WI38 (cell line): ENCODE measurements around the gene HPGD.

ENCODE experiments used
- H3K4me3 ChIP-seq: 2 replicates; pipeline ENCODE4 v1.5.1; 2011; ENCODE audit warnings: low read depth, mild to moderate bottlenecking, control low read depth, low read length
- CTCF ChIP-seq: IDR thresholded peaks from 2 replicates; pipeline ENCODE4 v1.5.1; 2012; ENCODE audit warnings: low read depth, mild to moderate bottlenecking, control low read depth, low read length

HPGD gene

GRCh38 chr4:174479140-174479539 lies 43.1 kb downstream of the HPGD start:
- no peak for TF ChIP-seq CTCF
- H3K4me3 ChIP-seq: no peak overlapping the region

DNA sequence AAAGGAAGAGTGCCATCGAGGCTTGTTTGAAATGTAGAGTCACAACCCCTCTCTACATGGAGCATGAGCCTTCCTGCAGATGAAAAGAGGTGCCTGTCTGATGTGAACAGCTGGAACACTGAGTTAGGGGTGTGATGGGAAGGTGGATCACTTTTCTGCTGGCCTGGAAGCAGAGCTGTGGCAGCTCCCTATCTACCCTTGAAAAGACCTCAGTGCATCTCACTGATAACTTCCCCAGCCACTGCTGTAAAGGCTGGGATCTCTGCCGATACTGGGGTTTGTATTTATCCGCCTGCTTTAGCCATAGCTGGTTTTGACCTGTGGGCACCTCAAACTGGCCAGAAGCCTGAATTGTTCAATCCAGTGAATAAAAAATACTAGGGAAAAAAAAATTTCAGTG lies 46.8 kb downstream of the HPGD start:
- no peak overlapping the region for H3K4me3 ChIP-seq
- TF ChIP-seq CTCF: no peak

GRCh38 chr4:174474457-174475075 lies 47.7 kb downstream of the HPGD start:
- no peak overlapping the region for H3K4me3 ChIP-seq
- TF ChIP-seq CTCF: no peak

- no peak for TF ChIP-seq CTCF
Observed at GRCh38 chr4:174467107-174467506, 55.2 kb downstream of the HPGD start.

GRCh38 chr4:174464949-174465348 lies 57.3 kb downstream of the HPGD start:
- H3K4me3 ChIP-seq: no peak overlapping the region
- no peak for TF ChIP-seq CTCF

More at GRCh38 chr4:174467107-174467506, 55.2 kb downstream of the HPGD start:
- no peak overlapping the region for H3K4me3 ChIP-seq

DNA sequence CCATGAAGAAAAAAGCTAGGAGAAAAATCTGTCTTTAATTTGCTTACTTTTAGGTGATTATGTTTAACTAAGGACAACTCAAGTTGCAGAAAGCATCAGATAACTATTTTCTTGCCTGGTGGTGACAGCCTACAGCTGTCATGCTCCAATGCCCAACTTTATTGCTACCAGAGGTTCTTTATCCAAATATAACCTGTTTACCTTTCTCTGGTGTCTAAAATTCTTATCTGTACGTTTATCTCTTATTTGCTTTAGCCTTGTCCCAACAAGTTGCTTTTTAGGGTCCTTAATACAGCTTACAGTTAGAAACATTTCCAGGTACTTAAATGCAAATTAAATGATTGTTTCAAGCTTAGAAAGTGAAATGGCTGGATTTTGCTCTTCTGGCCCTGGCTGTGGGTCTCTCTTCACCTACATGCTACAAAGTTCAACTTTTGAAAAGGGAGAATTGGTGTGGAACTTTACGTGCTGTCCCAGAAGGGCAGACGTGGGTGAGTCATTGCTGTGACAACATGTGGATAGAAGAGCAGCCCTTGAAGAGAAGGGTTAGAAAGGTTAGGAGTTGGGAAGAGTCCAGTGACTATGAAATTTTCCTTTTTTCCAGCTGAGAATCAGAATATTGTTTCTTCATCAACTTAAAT lies 60.7 kb downstream of the HPGD start:
- no peak overlapping the region for H3K4me3 ChIP-seq
- TF ChIP-seq CTCF: no peak

DNA sequence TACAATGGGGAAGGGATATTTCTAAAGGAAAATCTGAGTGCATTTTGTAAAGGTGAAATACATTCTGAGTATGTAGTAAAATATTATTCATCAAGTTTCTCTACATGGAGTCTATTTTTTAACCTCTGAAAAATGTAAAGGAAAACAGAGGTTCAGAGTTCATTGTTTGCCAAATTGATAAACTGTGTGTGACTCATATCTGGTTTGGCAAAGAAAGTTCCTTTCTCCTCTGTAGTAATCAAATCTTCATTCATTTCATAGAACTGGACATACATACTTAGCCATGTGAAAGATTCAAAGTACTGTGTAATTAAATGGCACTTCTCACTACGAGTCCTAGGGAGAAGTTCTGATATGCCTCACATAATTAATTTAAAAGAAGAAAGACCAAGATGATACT lies 61.6 kb downstream of the HPGD start:
- no peak overlapping the region for H3K4me3 ChIP-seq
- no peak for TF ChIP-seq CTCF
